HepG2 (cell line): ENCODE data around the gene INTS1. TPM values are rescaled to one million over a fixed set of nuclear protein-coding genes. Genes with fewer than 3 reads are reported as not detected.

Experiments used
- EEA1 ChIP-seq: sonication (generic); formaldehyde crosslinking; IDR thresholded peaks from 2 replicates; pipeline ENCODE4 v1.5.1; 2020; ENCODE audit warnings: mild to moderate bottlenecking, missing genetic modification reagents, borderline replicate concordance
- JDP2 ChIP-seq: sonication (generic); formaldehyde crosslinking; IDR thresholded peaks from 2 replicates; pipeline ENCODE4 v1.8.1; 2022; ENCODE audit warnings: missing genetic modification reagents, borderline replicate concordance
- KDM2A ChIP-seq: sonication (generic); formaldehyde crosslinking; IDR thresholded peaks from 2 replicates; pipeline ENCODE4 v1.4.0; 2020; ENCODE audit warnings: low read depth, missing genetic modification reagents, borderline replicate concordance
- KLF16 ChIP-seq, 2 experiments: sonication (generic) in 1 of 2; formaldehyde crosslinking in 1 of 2; IDR thresholded peaks; 2 replicates each; pipeline versions ENCODE4 v1.6.1 to v1.8.0; 2016 to 2023; ENCODE audit warnings: missing genetic modification reagents in 2 of 2, missing compliant biosample characterization in 1 of 2
- MYC ChIP-seq: sonication (generic); formaldehyde crosslinking; IDR thresholded peaks from 2 replicates; pipeline ENCODE4 v1.9.0; 2021; ENCODE audit warnings: missing genetic modification reagents, borderline replicate concordance
- NFE2L2 ChIP-seq: fragments of 150-350 bp; IDR thresholded peaks from 2 replicates; pipeline ENCODE4 v1.6.1; 2014; ENCODE audit warnings: low read length
- SP5 ChIP-seq: IDR thresholded peaks from 2 replicates; pipeline ENCODE4 v1.6.1; 2016; ENCODE audit warnings: low read depth, borderline replicate concordance
- SRSF9 ChIP-seq: fragments of 200-400 bp; formaldehyde crosslinking; IDR thresholded peaks from 2 replicates; pipeline ENCODE4 v1.6.1; 2018; ENCODE audit warnings: borderline replicate concordance, mild to moderate bottlenecking, low read depth, low read length; ENCODE audit not compliant: insufficient read depth, poor library complexity, severe bottlenecking
- TOE1 ChIP-seq: sonication (generic); formaldehyde crosslinking; IDR thresholded peaks from 2 replicates; pipeline ENCODE4 v1.4.0; 2020; ENCODE audit warnings: mild to moderate bottlenecking, missing genetic modification reagents
- TP53 ChIP-seq: sonication (generic); formaldehyde crosslinking; conservative IDR thresholded peaks from 2 replicates; pipeline ENCODE4 v1.4.0; 2020; ENCODE audit warnings: missing genetic modification reagents
- ZNF616 ChIP-seq: sonication (generic); formaldehyde crosslinking; IDR thresholded peaks from 2 replicates; pipeline ENCODE4 v1.5.0; 2020; ENCODE audit warnings: low read depth, mild to moderate bottlenecking, missing genetic modification reagents
- ZNF660 ChIP-seq: sonication (generic); formaldehyde crosslinking; IDR thresholded peaks from 2 replicates; pipeline ENCODE4 v1.5.1; 2020; ENCODE audit warnings: mild to moderate bottlenecking, low read depth, missing genetic modification reagents, borderline replicate concordance
- polyA plus RNA-seq, 8 experiments: library from polyadenylated mRNA; depleted of rRNA in 3 of 8; stranded (reverse) in 7 of 8; unstranded in 1 of 8; fragments of >200 nt; fragmentation: Illumina TruSeq in 4 of 8; extraction: Trizol in 4 of 8; gene quantifications; 2 replicates each; pipeline versions ENCODE4 v1.2.1 to v1.2.3, GENCODE V29; 2011 to 2016; ENCODE audit warnings: low read depth in 4 of 8, missing spikeins in 1 of 8, mixed read lengths in 1 of 8; ENCODE audit not compliant: insufficient read depth in 1 of 8
- total RNA-seq, 5 experiments: library from RNA; depleted of rRNA; stranded (reverse); fragments of >200 nt; fragmentation: Illumina TruSeq; extraction: Trizol; gene quantifications; 2 replicates each; pipeline ENCODE4 v1.2.3, GENCODE V29; 2016; ENCODE audit warnings: low read depth in 1 of 5
- TF ChIP-seq, protein P1 (sequence below): IDR thresholded peaks from 2 replicates; pipeline ENCODE4 v1.6.1; 2016; ENCODE audit warnings: low read depth
- TF ChIP-seq, protein P2 (sequence below): sonication (generic); formaldehyde crosslinking; IDR thresholded peaks from 2 replicates; pipeline ENCODE4 v1.4.0; 2020; ENCODE audit warnings: mild to moderate bottlenecking, missing genetic modification reagents, borderline replicate concordance
- TF ChIP-seq, protein P3 (sequence below): sonication (generic); formaldehyde crosslinking; IDR thresholded peaks from 2 replicates; pipeline ENCODE4 v1.4.0; 2020; ENCODE audit warnings: mild to moderate bottlenecking, low read depth, missing genetic modification reagents
- TF ChIP-seq, protein P4 (sequence below): sonication (generic); formaldehyde crosslinking; IDR thresholded peaks from 2 replicates; pipeline ENCODE4 v1.5.0; 2020; ENCODE audit warnings: missing genetic modification reagents, mild to moderate bottlenecking, borderline replicate concordance
- TF ChIP-seq, protein P5 (sequence below): sonication (generic); formaldehyde crosslinking; IDR thresholded peaks from 2 replicates; pipeline ENCODE4 v1.5.0; 2020; ENCODE audit warnings: mild to moderate bottlenecking, missing genetic modification reagents, moderate library complexity

Gene INTS1
- total and polyA plus RNA-seq, 2 of the 13 experiments (the other 11 are each of a cell fraction or from before 2014, with no cell fraction given), result 13.7 to 29.0 TPM

- TF ChIP-seq, protein P1, sequence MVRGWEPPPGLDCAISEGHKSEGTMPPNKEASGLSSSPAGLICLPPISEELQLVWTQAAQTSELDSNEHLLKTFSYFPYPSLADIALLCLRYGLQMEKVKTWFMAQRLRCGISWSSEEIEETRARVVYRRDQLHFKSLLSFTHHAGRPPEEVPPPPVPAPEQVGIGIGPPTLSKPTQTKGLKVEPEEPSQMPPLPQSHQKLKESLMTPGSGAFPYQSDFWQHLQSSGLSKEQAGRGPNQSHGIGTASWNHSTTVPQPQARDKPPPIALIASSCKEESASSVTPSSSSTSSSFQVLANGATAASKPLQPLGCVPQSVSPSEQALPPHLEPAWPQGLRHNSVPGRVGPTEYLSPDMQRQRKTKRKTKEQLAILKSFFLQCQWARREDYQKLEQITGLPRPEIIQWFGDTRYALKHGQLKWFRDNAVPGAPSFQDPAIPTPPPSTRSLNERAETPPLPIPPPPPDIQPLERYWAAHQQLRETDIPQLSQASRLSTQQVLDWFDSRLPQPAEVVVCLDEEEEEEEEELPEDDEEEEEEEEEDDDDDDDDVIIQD (CRISPR knock-in tag), result no peak
- TF ChIP-seq TOE1, result no peak
- TF ChIP-seq, protein P2, sequence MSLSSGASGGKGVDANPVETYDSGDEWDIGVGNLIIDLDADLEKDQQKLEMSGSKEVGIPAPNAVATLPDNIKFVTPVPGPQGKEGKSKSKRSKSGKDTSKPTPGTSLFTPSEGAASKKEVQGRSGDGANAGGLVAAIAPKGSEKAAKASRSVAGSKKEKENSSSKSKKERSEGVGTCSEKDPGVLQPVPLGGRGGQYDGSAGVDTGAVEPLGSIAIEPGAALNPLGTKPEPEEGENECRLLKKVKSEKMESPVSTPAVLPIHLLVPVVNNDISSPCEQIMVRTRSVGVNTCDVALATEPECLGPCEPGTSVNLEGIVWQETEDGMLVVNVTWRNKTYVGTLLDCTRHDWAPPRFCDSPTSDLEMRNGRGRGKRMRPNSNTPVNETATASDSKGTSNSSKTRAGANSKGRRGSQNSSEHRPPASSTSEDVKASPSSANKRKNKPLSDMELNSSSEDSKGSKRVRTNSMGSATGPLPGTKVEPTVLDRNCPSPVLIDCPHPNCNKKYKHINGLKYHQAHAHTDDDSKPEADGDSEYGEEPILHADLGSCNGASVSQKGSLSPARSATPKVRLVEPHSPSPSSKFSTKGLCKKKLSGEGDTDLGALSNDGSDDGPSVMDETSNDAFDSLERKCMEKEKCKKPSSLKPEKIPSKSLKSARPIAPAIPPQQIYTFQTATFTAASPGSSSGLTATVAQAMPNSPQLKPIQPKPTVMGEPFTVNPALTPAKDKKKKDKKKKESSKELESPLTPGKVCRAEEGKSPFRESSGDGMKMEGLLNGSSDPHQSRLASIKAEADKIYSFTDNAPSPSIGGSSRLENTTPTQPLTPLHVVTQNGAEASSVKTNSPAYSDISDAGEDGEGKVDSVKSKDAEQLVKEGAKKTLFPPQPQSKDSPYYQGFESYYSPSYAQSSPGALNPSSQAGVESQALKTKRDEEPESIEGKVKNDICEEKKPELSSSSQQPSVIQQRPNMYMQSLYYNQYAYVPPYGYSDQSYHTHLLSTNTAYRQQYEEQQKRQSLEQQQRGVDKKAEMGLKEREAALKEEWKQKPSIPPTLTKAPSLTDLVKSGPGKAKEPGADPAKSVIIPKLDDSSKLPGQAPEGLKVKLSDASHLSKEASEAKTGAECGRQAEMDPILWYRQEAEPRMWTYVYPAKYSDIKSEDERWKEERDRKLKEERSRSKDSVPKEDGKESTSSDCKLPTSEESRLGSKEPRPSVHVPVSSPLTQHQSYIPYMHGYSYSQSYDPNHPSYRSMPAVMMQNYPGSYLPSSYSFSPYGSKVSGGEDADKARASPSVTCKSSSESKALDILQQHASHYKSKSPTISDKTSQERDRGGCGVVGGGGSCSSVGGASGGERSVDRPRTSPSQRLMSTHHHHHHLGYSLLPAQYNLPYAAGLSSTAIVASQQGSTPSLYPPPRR, result no peak
- no peak for TF ChIP-seq JDP2
- TF ChIP-seq, protein P3, sequence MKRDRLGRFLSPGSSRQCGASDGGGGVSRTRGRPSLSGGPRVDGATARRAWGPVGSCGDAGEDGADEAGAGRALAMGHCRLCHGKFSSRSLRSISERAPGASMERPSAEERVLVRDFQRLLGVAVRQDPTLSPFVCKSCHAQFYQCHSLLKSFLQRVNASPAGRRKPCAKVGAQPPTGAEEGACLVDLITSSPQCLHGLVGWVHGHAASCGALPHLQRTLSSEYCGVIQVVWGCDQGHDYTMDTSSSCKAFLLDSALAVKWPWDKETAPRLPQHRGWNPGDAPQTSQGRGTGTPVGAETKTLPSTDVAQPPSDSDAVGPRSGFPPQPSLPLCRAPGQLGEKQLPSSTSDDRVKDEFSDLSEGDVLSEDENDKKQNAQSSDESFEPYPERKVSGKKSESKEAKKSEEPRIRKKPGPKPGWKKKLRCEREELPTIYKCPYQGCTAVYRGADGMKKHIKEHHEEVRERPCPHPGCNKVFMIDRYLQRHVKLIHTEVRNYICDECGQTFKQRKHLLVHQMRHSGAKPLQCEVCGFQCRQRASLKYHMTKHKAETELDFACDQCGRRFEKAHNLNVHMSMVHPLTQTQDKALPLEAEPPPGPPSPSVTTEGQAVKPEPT (CRISPR knock-in tag), result no peak
- no peak for TF ChIP-seq MYC (CRISPR knock-in tag)
- TF ChIP-seq EEA1 (CRISPR knock-in tag), result no peak
- no peak for TF ChIP-seq NFE2L2
- 0 out of 2 replicates have a peak, but pooled peaks have one; percentile 21 for TF ChIP-seq KDM2A (CRISPR knock-in tag)
- TF ChIP-seq TP53 (CRISPR knock-in tag), result no peak
- no peak for TF ChIP-seq SP5
- no peak for TF ChIP-seq ZNF660 (CRISPR knock-in tag)
- TF ChIP-seq, protein P4, sequence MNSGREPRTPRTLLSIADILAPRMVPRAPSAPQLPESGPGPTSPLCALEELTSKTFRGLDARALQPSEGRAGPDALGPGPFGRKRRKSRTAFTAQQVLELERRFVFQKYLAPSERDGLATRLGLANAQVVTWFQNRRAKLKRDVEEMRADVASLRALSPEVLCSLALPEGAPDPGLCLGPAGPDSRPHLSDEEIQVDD, result 0 out of 2 replicates have a peak, but pooled peaks have one; percentile 48
- no peak for TF ChIP-seq KLF16 (CRISPR knock-in tag; IDR thresholded peaks at IDR 0.05)
- TF ChIP-seq ZNF616 (CRISPR knock-in tag), result no peak
- TF ChIP-seq, protein P5, sequence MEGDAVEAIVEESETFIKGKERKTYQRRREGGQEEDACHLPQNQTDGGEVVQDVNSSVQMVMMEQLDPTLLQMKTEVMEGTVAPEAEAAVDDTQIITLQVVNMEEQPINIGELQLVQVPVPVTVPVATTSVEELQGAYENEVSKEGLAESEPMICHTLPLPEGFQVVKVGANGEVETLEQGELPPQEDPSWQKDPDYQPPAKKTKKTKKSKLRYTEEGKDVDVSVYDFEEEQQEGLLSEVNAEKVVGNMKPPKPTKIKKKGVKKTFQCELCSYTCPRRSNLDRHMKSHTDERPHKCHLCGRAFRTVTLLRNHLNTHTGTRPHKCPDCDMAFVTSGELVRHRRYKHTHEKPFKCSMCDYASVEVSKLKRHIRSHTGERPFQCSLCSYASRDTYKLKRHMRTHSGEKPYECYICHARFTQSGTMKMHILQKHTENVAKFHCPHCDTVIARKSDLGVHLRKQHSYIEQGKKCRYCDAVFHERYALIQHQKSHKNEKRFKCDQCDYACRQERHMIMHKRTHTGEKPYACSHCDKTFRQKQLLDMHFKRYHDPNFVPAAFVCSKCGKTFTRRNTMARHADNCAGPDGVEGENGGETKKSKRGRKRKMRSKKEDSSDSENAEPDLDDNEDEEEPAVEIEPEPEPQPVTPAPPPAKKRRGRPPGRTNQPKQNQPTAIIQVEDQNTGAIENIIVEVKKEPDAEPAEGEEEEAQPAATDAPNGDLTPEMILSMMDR (CRISPR knock-in tag), result no peak
- TF ChIP-seq SRSF9, result no peak
Observed at GRCh38 chr7:1425292-1426136, 78.7 kb downstream of the INTS1 start (continued).
